Right lobe of liver (tissue), 6 donors: ENCODE data around the gene GNB1L. TPM values are rescaled to one million over a fixed set of nuclear protein-coding genes. Genes with fewer than 3 reads are reported as not detected.

Source experiments
- ATAC-seq, 4 donors: fragments of 200-7000 bp; cut with Tn5 transposase; one replicate each; pipeline ENCODE4 v1.9.1; 2020; ENCODE audit warnings: mild to moderate bottlenecking in 4 of 4, moderate library complexity in 4 of 4
- DNase-seq, 3 donors: peaks; one replicate each; pipeline ENCODE4 v3.0.0-alpha.2; 2020
- H3K27ac ChIP-seq, 3 donors: fragments of 200-600 bp; one replicate each; pipeline ENCODE4 v1.8.0; 2022
- H3K27me3 ChIP-seq, 2 donors: fragments of 200-600 bp; one replicate each; pipeline ENCODE4 v1.8.0; 2022
- H3K36me3 ChIP-seq, 4 donors: fragments of 200-600 bp; sonication (generic) in 1 of 4; one replicate each; pipeline versions ENCODE4 v1.5.1 to v1.8.0; 2017 to 2022; ENCODE audit warnings: control low read depth in 1 of 4
- H3K4me1 ChIP-seq, 4 donors: fragments of 200-600 bp; sonication (generic) in 1 of 4; one replicate each; pipeline versions ENCODE4 v1.5.1 to v1.8.0; 2017 to 2022; ENCODE audit warnings: control low read depth in 1 of 4
- H3K4me3 ChIP-seq, 3 donors: fragments of 200-600 bp; one replicate each; pipeline ENCODE4 v1.8.0; 2022
- H3K9me3 ChIP-seq, 4 donors: fragments of 200-600 bp; sonication (generic) in 1 of 4; one replicate each; pipeline versions ENCODE4 v1.5.1 to v1.8.0; 2017 to 2022; ENCODE audit warnings: control low read depth in 1 of 4
- CTCF ChIP-seq, 4 donors: fragments of 200-600 bp in 3 of 4; fragments of 450-650 bp in 1 of 4; IDR thresholded peaks; one replicate each; pipeline versions ENCODE4 v1.5.1 to v1.8.0; 2016 to 2022; ENCODE audit warnings: antibody characterized with exemption in 4 of 4, mild to moderate bottlenecking in 2 of 4
- POLR2A ChIP-seq: fragments of 450-650 bp; IDR thresholded peaks from one replicate; pipeline ENCODE4 v1.6.1; 2017; ENCODE audit warnings: antibody characterized with exemption, mild to moderate bottlenecking
- WGBS: methylation state at CpG from one replicate; pipeline ENCODE4 v1.1.6; 2018; ENCODE audit warnings: low coverage, low lambda C conversion rate; ENCODE audit not compliant: insufficient coverage; ENCODE audit errors: missing lambda C conversion rate; 5-methylcytosine and 5-hydroxymethylcytosine counted together
- intact Hi-C, 2 donors: fragments of 100-400 bp; cut with DNase I; formaldehyde crosslinking; loops; one replicate each; pipeline versions ENCODE4 v1.11.2 to v1.14.1; 2022
- total RNA-seq, 6 experiments: library from RNA; depleted of rRNA in 2 of 6; stranded (reverse); fragments of >200 nt in 2 of 6; fragmentation: NEBNext Ultra II Directional in 3 of 6; extraction: Animal tissue kit (Norgen Biotek cat#: 25700) in 3 of 6; gene quantifications; one replicate each; pipeline versions ENCODE4 v1.1.0 to v1.2.4, GENCODE V29; 2016 to 2023
- donor health status: DM: no; HTN: yes; CAD: no.
- donor health status: DM: no; HTN: no; CAD: no.
- donor health status: DM: no; HTN: no; CAD: no.
- donor health status: DM: no; HTN: yes; CAD: no.
- donor health status: DM: no; HTN: yes; CAD: no.

GNB1L gene
- total RNA-seq, 6 experiments from 2014 or later, result 1.4 to 3.2 (median 2.7) TPM

- DNase-seq, result no peak
- intact Hi-C loops, result loop anchor here (10.0 kb wide), 2 partner anchors 89 to 119 kb away; no protein-coding TSS in a partner anchor
- no peak for ATAC-seq
Measured at GRCh38 chr22:19755722-19756287, 98.9 kb downstream of the GNB1L start.

GRCh38 chr22:19755145-19755710 is 99.4 kb downstream of the GNB1L start:
- Histone ChIP-seq H3K9me3 (no peaks in the 10 kb centered on the region), H3K27ac (no peak overlapping the region), H3K4me3 (no peak overlapping the region), H3K27me3 (peaks cover 0 to 12% of the 10 kb centered on the region in 2 donors), H3K36me3 (no peaks in the 10 kb centered on the region), H3K4me1 (peaks cover 0 to 4% (median 0%) of the 10 kb centered on the region in 4 donors)
- WGBS, result 5% methylated on average over 25 of the region's 59 CpGs
- DNase-seq, result no peak
- TF ChIP-seq CTCF (IDR thresholded peaks at IDR 0.05), result no peak
- TF ChIP-seq POLR2A, result no peak
- no peak for ATAC-seq
- intact Hi-C loops, result loop anchor here (10.0 kb wide), 2 partner anchors 90 to 120 kb away; no protein-coding TSS in a partner anchor

More at GRCh38 chr22:19755722-19756287, 98.9 kb downstream of the GNB1L start:
- no peak for TF ChIP-seq POLR2A
- TF ChIP-seq CTCF (IDR thresholded peaks at IDR 0.05), result no peak
- no peak overlapping the region for H3K4me3 ChIP-seq
- H3K27ac ChIP-seq, result no peak overlapping the region
- no peaks in the 10 kb centered on the region for H3K36me3 ChIP-seq
- peaks cover 0 to 12% of the 10 kb centered on the region in 2 donors for H3K27me3 ChIP-seq
- 0% methylated on average over 6 of the region's 26 CpGs for WGBS
- H3K9me3 ChIP-seq, result no peaks in the 10 kb centered on the region
- H3K4me1 ChIP-seq, result peaks cover 0 to 4% (median 0%) of the 10 kb centered on the region in 4 donors

- ATAC-seq, result no peak
Measured at GRCh38 chr22:19754701-19755144, 100.0 kb downstream of the GNB1L start.

More at GRCh38 chr22:19754701-19755144, 100.0 kb downstream of the GNB1L start:
- 52% methylated on average over 5 of the region's 14 CpGs for WGBS
- TF ChIP-seq CTCF (IDR thresholded peaks at IDR 0.05) (no peak), POLR2A (no peak)
- no peak for DNase-seq
- H3K4me1 ChIP-seq, result peaks cover 0 to 4% (median 0%) of the 10 kb centered on the region in 4 donors
- H3K4me3 ChIP-seq, result no peak overlapping the region
- H3K27me3 ChIP-seq, result peaks cover 0 to 12% of the 10 kb centered on the region in 2 donors
- H3K27ac ChIP-seq, result no peak overlapping the region
- no peaks in the 10 kb centered on the region for H3K36me3 ChIP-seq
- intact Hi-C loops, result loop anchor here (5.0 to 10.0 kb wide), 3 partner anchors 90 to 143 kb away; no protein-coding TSS in a partner anchor
- no peaks in the 10 kb centered on the region for H3K9me3 ChIP-seq
